Measurements from ENCODE around the gene GRIP1.

- TF ChIP-seq, protein P1, sequence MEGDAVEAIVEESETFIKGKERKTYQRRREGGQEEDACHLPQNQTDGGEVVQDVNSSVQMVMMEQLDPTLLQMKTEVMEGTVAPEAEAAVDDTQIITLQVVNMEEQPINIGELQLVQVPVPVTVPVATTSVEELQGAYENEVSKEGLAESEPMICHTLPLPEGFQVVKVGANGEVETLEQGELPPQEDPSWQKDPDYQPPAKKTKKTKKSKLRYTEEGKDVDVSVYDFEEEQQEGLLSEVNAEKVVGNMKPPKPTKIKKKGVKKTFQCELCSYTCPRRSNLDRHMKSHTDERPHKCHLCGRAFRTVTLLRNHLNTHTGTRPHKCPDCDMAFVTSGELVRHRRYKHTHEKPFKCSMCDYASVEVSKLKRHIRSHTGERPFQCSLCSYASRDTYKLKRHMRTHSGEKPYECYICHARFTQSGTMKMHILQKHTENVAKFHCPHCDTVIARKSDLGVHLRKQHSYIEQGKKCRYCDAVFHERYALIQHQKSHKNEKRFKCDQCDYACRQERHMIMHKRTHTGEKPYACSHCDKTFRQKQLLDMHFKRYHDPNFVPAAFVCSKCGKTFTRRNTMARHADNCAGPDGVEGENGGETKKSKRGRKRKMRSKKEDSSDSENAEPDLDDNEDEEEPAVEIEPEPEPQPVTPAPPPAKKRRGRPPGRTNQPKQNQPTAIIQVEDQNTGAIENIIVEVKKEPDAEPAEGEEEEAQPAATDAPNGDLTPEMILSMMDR (IDR thresholded peaks at IDR 0.05; ENCODE audit: low read length) = no peak
- no peak for TF ChIP-seq EZH2 (optimal IDR thresholded peaks at IDR 0.05; ENCODE audit: low read depth, low read length)
- no peak for TF ChIP-seq EZH2phosphoT487 (IDR thresholded peaks at IDR 0.05; ENCODE audit: low read length)
Measured at GRCh38 chr12:66719862-66720261, 41.0 kb upstream of the GRIP1 start.
